ENCODE data around the gene HOXB7. TPM values are rescaled to one million over a fixed set of nuclear protein-coding genes. Genes with fewer than 3 reads are reported as not detected.

Gene HOXB7
- total RNA-seq, 1 donor from 2014 or later = 0.49 TPM

GRCh38 chr17:48597778-48598631, 12.8 kb downstream of the HOXB7 start:
- H3K4me3 Mint-ChIP-seq = peak overlapping the region; percentile 77
- peaks cover 80% of the 10 kb centered on the region for H3K27me3 Mint-ChIP-seq (ENCODE audit: insufficient read depth)
- H3K27ac Mint-ChIP-seq = peak overlapping the region; percentile 37
- peaks cover 45% of the 10 kb centered on the region for H3K4me1 Mint-ChIP-seq (ENCODE audit: low read depth)
- intact Hi-C loops (cut with micrococcal nuclease) = loop anchor here (2.0 to 10.0 kb wide), 2 partner anchors 13 to 463 kb away; partner anchors contain the start of gene HOXB7
- DNase-seq (ENCODE audit: low spot score) = no peak
- H3K9me3 Mint-ChIP-seq = no peaks in the 10 kb centered on the region
- peaks cover 2% of the 10 kb centered on the region for H3K36me3 Mint-ChIP-seq (ENCODE audit: low read depth)

GRCh38 chr17:48597528-48597777, 13.4 kb downstream of the HOXB7 start:
- H3K4me1 Mint-ChIP-seq (ENCODE audit: low read depth) = peaks cover 50% of the 10 kb centered on the region
- H3K9me3 Mint-ChIP-seq = no peaks in the 10 kb centered on the region
- peaks cover 80% of the 10 kb centered on the region for H3K27me3 Mint-ChIP-seq (ENCODE audit: insufficient read depth)
- peak overlapping the region; percentile 77 for H3K4me3 Mint-ChIP-seq
- peak overlapping the region; percentile 19 for H3K27ac Mint-ChIP-seq
- intact Hi-C loops (cut with micrococcal nuclease) = loop anchor here (2.0 to 10.0 kb wide), 2 partner anchors 13 to 463 kb away; partner anchors contain the start of gene HOXB7
- DNase-seq (ENCODE audit: low spot score) = no peak
- peaks cover 2% of the 10 kb centered on the region for H3K36me3 Mint-ChIP-seq (ENCODE audit: low read depth)

- H3K36me3 Mint-ChIP-seq (ENCODE audit: low read depth) = peaks cover 2% of the 10 kb centered on the region
- peak overlapping the region; percentile 80 for H3K27ac Mint-ChIP-seq
- peak overlapping the region; percentile 77 for H3K4me3 Mint-ChIP-seq
- intact Hi-C loops (cut with micrococcal nuclease) = loop anchor here (2.0 to 10.0 kb wide), 2 partner anchors 14 to 462 kb away; partner anchors contain the start of gene HOXB7
- DNase-seq (ENCODE audit: low spot score) = no peak
- H3K27me3 Mint-ChIP-seq (ENCODE audit: insufficient read depth) = peaks cover 78% of the 10 kb centered on the region
- H3K4me1 Mint-ChIP-seq (ENCODE audit: low read depth) = peaks cover 51% of the 10 kb centered on the region
- H3K9me3 Mint-ChIP-seq = no peaks in the 10 kb centered on the region
Observed at GRCh38 chr17:48596735-48597527, 13.9 kb downstream of the HOXB7 start.

GRCh38 chr17:48596000-48596734, 14.7 kb downstream of the HOXB7 start:
- DNase-seq (ENCODE audit: low spot score) = no peak
- no peaks in the 10 kb centered on the region for H3K9me3 Mint-ChIP-seq
- intact Hi-C loops (cut with micrococcal nuclease) = loop anchor here (2.0 to 10.0 kb wide), 2 partner anchors 15 to 461 kb away; partner anchors contain the start of gene HOXB7
- peaks cover 2% of the 10 kb centered on the region for H3K36me3 Mint-ChIP-seq (ENCODE audit: low read depth)
- H3K27ac Mint-ChIP-seq = peak overlapping the region; percentile 33
- peak overlapping the region; percentile 77 for H3K4me3 Mint-ChIP-seq
- peaks cover 78% of the 10 kb centered on the region for H3K27me3 Mint-ChIP-seq (ENCODE audit: insufficient read depth)
- H3K4me1 Mint-ChIP-seq (ENCODE audit: low read depth) = peaks cover 51% of the 10 kb centered on the region

GRCh38 chr17:48595278-48595999, 15.4 kb downstream of the HOXB7 start:
- Mint-ChIP-seq H3K4me3 (peak overlapping the region; percentile 72), H3K4me1 (ENCODE audit: low read depth) (peaks cover 51% of the 10 kb centered on the region)

GRCh38 chr17:48594538-48595277, 16.1 kb downstream of the HOXB7 start:
- peaks cover 77% of the 10 kb centered on the region for H3K27me3 Mint-ChIP-seq (ENCODE audit: insufficient read depth)
- no peak for DNase-seq (ENCODE audit: low spot score)
- intact Hi-C loops (cut with micrococcal nuclease) = loop anchor here (1.0 to 10.0 kb wide), 2 partner anchors 258 to 460 kb away; no protein-coding TSS in a partner anchor
- H3K9me3 Mint-ChIP-seq = no peaks in the 10 kb centered on the region
- peaks cover 5% of the 10 kb centered on the region for H3K36me3 Mint-ChIP-seq (ENCODE audit: low read depth)
- H3K4me3 Mint-ChIP-seq = no peak overlapping the region
- H3K27ac Mint-ChIP-seq = no peak overlapping the region
- peaks cover 54% of the 10 kb centered on the region for H3K4me1 Mint-ChIP-seq (ENCODE audit: low read depth)

More at GRCh38 chr17:48595278-48595999, 15.4 kb downstream of the HOXB7 start:
- Mint-ChIP-seq H3K27me3 (ENCODE audit: insufficient read depth) (peaks cover 77% of the 10 kb centered on the region), H3K9me3 (no peaks in the 10 kb centered on the region), H3K27ac (no peak overlapping the region), H3K36me3 (ENCODE audit: low read depth) (peaks cover 3% of the 10 kb centered on the region)
- intact Hi-C loops (cut with micrococcal nuclease) = loop anchor here (10.0 kb wide), 1 partner anchor 461 kb away; no protein-coding TSS in a partner anchor
- DNase-seq (ENCODE audit: low spot score) = no peak

GRCh38 chr17:48593840-48594537, 16.8 kb downstream of the HOXB7 start:
- Mint-ChIP-seq H3K27me3 (ENCODE audit: insufficient read depth) (peaks cover 75% of the 10 kb centered on the region), H3K4me1 (ENCODE audit: low read depth) (peaks cover 59% of the 10 kb centered on the region), H3K36me3 (ENCODE audit: low read depth) (peaks cover 7% of the 10 kb centered on the region), H3K9me3 (no peaks in the 10 kb centered on the region), H3K4me3 (peak overlapping the region; percentile 82), H3K27ac (no peak overlapping the region)
- intact Hi-C loops (cut with micrococcal nuclease) = loop anchor here (1.0 to 10.0 kb wide), 5 partner anchors 258 to 569 kb away; no protein-coding TSS in a partner anchor
- DNase-seq (ENCODE audit: low spot score) = peak; percentile 79

GRCh38 chr17:48593126-48593829, 17.5 kb downstream of the HOXB7 start, which contains the start of gene HOXB5:
TSS of gene HOXB5 (minus strand) at chr17:48593779. CDS start at chr17:48593682, 97 bp downstream.
- intact Hi-C loops (cut with micrococcal nuclease) = loop anchor here (1.0 to 10.0 kb wide), 4 partner anchors 286 to 568 kb away; no protein-coding TSS in a partner anchor
- Mint-ChIP-seq H3K27me3 (ENCODE audit: insufficient read depth) (peaks cover 76% of the 10 kb centered on the region), H3K9me3 (no peaks in the 10 kb centered on the region), H3K4me3 (peak within 1 kb of the TSS; percentile 82), H3K27ac (peak within 1 kb of the TSS; percentile 34), H3K36me3 (ENCODE audit: low read depth) (peaks cover 7% of the 10 kb centered on the region), H3K4me1 (ENCODE audit: low read depth) (peaks cover 58% of the 10 kb centered on the region)
- no peak for DNase-seq (ENCODE audit: low spot score)

GRCh38 chr17:48592577-48592976, 18.2 kb downstream of the HOXB7 start:
- DNase-seq (ENCODE audit: low spot score) = no peak
- intact Hi-C loops (cut with micrococcal nuclease) = loop anchor here (2.0 to 10.0 kb wide), 3 partner anchors 286 to 458 kb away; no protein-coding TSS in a partner anchor
- H3K36me3 Mint-ChIP-seq (ENCODE audit: low read depth) = peaks cover 7% of the 10 kb centered on the region
- H3K4me1 Mint-ChIP-seq (ENCODE audit: low read depth) = peaks cover 58% of the 10 kb centered on the region
- H3K9me3 Mint-ChIP-seq = no peaks in the 10 kb centered on the region
- H3K27me3 Mint-ChIP-seq (ENCODE audit: insufficient read depth) = peaks cover 70% of the 10 kb centered on the region
- H3K27ac Mint-ChIP-seq = no peak overlapping the region
- H3K4me3 Mint-ChIP-seq = peak overlapping the region; percentile 82

- intact Hi-C loops (cut with micrococcal nuclease) = loop anchor here (2.0 to 10.0 kb wide), 3 partner anchors 285 to 457 kb away; no protein-coding TSS in a partner anchor
- Mint-ChIP-seq H3K4me1 (ENCODE audit: low read depth) (peaks cover 58% of the 10 kb centered on the region), H3K9me3 (no peaks in the 10 kb centered on the region), H3K27ac (no peak overlapping the region), H3K27me3 (ENCODE audit: insufficient read depth) (peaks cover 70% of the 10 kb centered on the region), H3K4me3 (no peak overlapping the region), H3K36me3 (ENCODE audit: low read depth) (peaks cover 7% of the 10 kb centered on the region)
- DNase-seq (ENCODE audit: low spot score) = no peak
Observed at GRCh38 chr17:48592057-48592514, 18.7 kb downstream of the HOXB7 start.

All from activated T-helper 1 cell treated with anti-CD3 and anti-CD28 coated beads, Interleukin-12 subunit alpha, Interleukin-12 subunit beta, Interleukin-2, Interleukin-4 antibody, amounts not matched to agents 30 ng/mL and 10 ng/mL and 1 ng/mL, durations not matched to agents 14 hours and 24 hours and 36 hours (primary cell).